IPS-NIHi7 (cell line): ENCODE results near the gene CAMSAP3.

ENCODE experiments used
- DNase-seq: peaks from one replicate; pipeline ENCODE4 v3.0.0; 2012; ENCODE audit warnings: mixed read lengths; ENCODE audit errors: extremely low spot score

CAMSAP3 gene

DNA sequence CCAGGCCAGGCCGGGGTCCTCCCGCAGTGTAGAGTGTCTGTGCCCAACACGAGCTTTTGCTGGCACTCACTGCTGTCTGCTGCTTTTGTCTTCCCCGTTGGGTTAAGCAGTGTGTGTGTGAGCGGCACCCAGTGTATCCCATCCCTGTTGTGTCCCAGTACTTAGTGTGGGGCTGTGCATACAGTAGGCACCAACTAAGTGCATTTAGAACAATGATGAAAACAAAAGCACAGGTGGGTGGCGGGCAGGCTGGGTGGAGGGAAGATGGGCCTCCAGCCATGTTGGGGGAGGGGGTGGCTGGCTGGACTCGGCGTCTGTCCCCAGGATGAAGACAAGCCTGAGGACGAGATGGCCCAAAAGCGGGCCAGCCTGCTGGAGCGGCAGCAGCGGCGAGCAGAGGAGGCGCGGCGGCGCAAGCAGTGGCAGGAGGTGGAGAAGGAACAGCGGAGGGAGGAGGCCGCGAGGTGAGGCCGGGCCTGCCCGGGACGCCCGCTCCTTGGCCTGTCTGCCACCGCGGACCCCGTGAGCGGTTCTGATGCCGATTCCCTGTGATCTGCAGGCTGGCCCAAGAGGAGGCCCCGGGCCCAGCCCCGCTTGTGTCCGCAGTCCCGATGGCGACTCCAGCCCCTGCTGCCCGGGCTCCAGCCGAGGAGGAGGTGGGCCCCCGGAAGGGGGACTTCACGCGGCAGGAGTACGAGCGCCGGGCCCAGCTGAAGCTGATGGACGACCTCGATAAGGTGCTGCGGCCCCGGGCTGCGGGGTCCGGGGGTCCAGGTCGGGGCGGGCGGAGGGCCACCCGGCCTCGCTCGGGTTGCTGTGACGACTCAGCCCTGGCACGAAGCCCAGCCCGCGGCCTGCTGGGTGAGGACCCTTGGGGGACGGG is 19.4 kb downstream of the CAMSAP3 start:
- DNase-seq, result no peak

- DNase-seq, result no peak
Measured at GRCh38 chr19:7617172-7617571, 21.5 kb downstream of the CAMSAP3 start.

GRCh38 chr19:7617735-7618134 is 22.1 kb downstream of the CAMSAP3 start:
- no peak for DNase-seq

DNA sequence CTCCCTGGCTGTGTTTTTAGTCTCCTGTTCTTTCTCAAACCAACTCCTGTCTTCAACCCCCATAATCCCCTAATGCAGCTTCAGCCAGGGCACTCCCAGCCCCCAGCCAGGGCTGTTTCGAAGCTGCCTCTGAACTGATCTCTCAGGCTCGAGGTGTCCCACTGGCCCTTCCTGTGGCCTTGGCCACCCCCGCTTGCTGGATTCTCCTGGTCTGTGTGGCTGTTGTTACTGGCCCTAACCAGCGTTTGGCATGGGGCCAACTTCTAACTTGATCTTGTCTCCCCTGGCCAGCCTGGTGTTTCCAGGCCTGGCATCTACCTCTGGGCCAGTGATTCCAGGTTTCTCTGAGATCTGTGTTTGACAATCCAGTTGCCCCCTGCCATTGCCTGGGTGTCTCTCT is 22.7 kb downstream of the CAMSAP3 start:
- DNase-seq, result no peak

DNA sequence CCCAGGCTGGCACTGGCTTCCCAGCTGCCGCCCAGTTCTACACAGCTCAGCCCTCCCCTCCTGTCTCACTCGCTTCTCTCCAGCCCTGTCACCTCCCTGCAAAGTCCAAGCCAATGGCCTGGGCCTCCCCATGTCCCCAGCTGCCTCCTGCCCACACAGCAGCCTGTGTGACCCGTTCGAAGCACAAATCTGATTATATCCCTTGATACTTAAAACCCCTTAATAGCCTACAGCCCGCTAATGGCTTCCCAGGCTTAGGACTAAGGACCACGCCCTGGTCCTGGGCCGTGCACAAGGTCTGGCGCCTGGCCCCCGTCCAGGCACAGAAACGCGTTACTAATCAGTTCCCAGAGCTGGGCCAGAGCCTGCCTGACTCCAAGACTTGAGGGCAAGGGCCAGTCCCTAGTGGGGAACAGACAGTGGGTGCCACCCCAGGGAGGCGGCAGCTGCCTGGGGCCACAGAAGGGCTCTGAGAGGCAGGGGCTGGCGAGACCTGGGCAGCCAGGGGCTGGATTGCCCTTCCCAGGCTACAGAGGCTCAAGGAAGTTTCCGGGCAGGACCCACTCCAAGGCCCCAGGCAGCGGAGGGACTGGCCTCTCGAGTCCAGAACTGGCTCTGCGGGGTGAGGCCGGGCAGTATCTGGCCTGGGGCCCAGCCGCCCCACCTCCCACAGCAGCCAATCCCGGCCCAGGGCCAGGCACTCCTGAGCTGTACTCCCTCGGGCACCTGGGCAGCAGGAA is 23.3 kb downstream of the CAMSAP3 start:
- no peak for DNase-seq

DNA sequence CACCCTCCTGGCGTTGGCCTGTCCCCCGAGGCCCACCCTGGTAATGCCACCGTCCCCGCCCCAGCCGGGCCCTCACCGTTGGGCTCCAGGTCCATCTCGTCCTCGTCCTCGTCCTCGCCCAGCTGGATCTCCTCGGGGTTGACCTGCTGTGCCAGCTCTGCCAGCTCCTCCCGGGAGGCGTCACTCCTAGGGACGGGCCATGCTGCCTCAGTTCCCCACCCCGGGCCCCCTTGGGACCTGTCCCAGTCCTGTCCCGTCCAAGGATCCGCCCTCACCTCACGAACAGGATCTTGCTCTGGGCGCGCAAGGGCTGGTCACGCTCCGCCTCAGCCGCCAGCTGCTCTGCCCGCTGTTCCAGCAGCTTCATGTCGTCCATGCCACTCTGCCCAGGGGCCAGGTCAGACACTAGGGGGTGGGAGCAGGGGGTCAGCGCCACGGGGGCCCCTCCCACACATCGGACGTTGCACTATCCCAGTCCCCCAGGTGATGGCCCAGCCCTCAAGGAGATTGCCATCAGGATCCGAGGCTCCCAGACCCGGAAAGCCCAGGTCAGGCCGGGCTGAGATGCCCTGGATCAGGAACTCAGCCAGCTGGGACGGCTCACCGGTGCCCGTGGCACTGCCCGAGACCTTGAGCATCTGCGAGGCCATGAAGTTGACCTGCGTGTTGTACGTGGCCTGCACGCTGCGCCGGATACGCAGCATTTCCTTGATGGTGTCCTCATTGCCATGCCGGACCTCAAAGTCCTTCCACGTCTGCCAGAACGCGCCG is 24.2 kb downstream of the CAMSAP3 start:
- DNase-seq, result no peak

- DNase-seq, result no peak
Measured at GRCh38 chr19:7620442-7621412, 25.1 kb downstream of the CAMSAP3 start.

DNA sequence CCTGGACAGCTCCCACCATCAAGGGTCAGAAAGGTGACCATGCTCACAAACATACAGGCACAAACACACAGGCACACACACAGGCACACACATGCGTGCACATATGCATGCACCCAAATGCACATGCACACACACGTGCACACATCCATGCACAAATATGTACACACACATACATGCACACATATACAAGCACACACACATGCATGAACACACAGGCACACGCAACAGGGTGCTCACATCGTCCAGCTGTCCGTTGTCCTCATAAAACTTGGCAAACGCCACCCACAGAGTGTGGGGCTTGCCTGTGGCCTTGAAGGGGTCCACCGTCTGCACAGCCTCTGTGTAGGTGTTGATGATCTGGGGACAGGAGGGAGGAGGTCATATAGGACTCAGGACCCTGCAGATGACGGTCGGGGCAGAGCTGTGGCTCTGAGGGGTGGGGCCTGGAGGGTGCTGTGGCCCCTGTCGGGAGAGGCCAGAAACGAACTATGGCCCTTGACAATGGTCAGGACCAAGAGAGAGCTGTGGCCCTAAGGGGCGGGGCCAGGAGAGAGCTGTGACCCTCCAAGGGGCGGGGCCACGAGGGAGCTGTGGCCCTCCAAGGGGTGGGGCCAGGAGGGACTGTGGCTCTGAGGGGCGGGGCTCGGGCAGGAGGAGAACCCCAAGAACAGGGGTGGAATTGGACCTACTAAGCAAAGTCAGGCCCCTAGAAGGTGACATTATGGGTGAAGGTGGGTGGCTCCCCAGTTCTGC is 27.4 kb downstream of the CAMSAP3 start:
- DNase-seq, result peak; percentile 84

DNA sequence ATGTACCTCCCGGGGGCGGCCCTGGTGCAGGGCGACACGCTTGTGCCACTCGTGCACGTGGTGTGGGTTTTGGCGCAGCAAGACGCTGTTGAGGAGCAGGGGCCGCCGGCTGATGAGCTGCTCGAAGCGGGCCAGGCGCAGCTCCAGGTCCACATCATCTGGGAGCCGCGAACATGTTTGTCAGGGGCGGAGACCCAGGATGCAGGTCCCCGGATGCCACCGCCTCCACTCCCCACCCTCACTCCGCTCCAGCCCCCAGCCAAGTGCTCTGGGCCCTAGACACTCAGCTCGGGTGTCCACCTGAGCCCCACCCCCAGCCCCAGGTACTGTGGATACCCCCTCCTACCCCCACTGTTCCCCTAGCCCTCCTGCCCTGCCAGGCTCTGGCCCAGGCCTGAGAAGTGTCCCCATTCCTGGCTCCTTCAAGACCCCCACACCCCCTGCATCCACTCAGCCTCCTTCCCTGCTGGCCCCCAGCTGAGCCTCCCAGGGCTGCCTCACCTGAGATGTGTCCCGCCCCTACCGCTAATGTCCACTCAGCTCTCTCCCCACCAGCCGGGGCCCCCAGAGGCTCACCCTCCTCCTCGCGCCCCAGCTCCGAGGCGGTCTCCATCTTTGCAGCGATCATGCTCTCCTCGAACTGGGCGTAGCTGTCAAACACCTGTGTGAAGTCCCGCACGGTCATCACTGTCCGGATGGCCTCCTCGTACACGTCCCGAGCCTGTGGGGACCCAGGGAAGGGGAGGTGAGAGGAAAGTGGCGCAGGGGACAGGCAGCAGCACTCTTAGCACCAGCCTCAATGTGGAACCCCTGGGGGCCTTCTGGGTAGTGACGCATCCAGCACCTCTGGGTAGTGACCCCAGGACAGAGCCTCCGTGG is 28.3 kb downstream of the CAMSAP3 start:
- DNase-seq, result no peak

DNA sequence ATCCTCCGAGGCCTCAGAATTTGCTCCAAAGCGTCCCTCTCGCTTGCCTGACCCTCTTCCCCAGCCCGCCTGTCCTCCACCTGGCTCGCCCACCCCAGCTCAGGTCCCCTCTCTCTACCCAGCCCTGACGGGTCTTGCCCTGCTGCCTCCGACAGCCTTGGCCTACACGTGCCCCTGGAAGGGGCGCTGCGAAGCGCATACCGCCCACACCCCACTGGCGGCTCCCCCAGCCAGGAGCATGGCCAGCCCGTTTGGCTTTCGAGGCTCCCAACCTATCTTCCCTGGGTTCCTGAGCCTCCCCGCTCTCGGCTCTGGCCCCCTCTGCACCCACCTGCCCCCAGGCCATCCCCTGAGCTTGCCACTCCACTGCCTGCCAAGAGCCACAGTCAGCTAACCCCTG is 29.1 kb downstream of the CAMSAP3 start:
- DNase-seq, result no peak

- no peak for DNase-seq
Measured at GRCh38 chr19:7625763-7626372, 30.2 kb downstream of the CAMSAP3 start.

DNA sequence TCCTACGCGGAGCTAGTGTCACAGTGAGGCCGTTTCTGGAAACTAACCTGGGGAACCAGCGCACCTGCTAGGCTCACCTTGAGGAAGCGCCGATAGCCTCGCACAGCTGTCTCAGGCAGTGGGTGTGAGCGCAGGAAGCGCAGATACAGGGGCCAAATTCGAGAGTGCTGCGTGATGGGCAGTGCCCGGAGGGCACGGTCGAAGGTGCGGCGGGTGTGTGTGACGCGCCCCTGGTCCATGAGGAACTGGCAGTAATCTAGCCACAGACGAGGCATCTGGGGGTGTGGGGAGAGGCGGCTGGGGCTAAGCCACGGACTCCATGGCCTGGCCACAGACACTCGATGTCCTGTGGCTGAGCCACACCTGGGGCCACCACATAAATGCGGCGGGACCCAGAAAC is 31.5 kb downstream of the CAMSAP3 start:
- no peak for DNase-seq

DNA sequence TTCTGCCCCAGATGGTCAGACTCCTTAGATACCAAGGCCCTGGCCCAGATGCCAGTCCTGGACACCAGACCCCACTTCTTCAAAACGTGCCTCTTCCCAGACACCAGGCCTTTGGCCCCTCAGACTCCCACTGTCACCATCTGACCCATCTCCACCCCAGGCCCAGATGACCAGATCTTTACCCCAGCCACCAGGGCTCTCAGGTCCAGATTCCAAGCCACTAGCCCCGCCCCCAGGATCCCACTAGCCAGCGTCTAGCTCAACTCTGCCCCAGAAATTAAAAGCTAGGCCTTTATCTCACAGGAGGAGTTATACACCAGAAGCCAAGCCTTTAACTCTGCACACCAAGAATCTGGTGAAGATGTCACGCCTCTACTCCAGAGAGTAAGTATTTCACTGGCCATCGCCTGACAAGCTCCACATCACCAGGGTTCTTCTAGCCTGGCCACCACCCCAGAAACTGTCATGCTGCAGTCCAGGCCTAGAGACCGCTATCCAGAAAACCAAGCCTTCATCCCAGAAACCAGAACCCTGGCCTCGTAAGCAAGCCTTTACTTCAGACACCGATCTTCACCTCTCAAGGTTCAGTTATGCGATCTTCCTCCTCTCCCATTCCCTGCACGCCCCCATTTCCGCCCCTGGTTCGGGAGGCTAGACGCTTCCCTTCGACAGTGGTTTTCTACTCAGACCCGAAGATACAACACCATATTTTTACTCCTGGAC is 33.1 kb downstream of the CAMSAP3 start:
- no peak for DNase-seq

DNA sequence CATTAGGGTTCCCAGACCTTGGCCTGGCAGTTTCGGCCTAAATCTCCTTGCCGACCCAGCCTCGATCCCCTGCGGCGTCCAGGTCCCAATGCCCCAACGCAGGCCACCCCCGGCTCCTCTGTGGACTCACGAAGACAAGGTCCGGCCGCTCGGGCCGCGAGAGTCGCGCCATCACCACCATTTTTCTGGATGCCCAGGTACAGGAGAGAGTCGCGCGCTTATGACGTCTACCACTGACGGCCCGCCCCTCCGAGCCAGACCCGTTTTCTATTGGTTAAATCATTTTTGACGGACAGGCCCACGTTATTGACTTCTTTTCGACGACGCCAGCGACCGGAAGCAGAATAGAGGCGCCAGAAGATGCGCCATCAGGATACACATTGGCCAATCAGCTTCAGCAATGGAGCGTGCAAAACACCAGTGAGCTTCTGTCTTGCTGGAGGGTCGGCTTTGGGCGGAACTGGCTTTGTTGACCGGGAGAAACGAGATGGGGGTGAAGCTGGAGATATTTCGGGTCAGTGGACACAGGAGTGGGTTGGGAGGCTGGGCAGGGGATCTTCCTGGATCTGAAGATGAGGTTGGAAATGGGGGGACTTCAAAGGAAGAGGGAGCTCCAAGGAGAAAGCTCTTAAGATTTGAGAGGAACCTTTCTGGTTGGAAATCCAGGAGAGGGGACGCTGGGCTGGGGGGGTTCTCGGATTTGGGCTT is 33.8 kb downstream of the CAMSAP3 start, which contains the start of the genes PET100 and XAB2:
Gene PET100 (plus strand): TSS at position 447 of the 708 bp plus-strand sequence. CDS start 41 bp downstream, at position 488.
Gene XAB2 (minus strand): TSS at position 199 of the 708 bp plus-strand sequence. CDS start 18 bp downstream, at position 181.
- DNase-seq, result peak; percentile 99

DNA sequence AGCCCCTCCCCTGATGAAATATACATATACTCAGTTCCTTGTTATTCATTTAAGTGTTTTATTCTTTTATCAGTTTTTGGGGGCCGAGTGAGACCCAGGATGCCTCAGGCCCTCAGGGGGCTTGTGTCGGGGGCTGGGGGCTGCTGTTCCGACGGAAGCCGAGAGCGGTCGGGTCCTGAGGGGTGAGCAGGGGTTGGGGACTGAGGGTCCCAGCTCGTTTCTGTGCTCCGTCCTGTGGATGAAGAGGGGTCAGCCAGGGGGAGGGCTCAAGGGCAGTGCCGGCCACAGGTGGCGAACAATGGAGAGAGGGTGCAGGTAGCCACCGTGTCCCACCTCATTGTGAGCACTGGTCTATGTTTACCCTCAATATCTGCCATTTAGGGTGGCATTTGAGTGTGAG is 35.9 kb downstream of the CAMSAP3 start:
- DNase-seq, result no peak

- DNase-seq, result no peak
Measured at GRCh38 chr19:7632340-7633203, 36.9 kb downstream of the CAMSAP3 start.
